ENCODE measurements around the gene ZBTB7C. TPM values are rescaled to one million over a fixed set of nuclear protein-coding genes. Genes with fewer than 3 reads are reported as not detected.

The ZBTB7C gene
- total RNA-seq, 1 donor from 2014 or later = 0.56 TPM

DNA sequence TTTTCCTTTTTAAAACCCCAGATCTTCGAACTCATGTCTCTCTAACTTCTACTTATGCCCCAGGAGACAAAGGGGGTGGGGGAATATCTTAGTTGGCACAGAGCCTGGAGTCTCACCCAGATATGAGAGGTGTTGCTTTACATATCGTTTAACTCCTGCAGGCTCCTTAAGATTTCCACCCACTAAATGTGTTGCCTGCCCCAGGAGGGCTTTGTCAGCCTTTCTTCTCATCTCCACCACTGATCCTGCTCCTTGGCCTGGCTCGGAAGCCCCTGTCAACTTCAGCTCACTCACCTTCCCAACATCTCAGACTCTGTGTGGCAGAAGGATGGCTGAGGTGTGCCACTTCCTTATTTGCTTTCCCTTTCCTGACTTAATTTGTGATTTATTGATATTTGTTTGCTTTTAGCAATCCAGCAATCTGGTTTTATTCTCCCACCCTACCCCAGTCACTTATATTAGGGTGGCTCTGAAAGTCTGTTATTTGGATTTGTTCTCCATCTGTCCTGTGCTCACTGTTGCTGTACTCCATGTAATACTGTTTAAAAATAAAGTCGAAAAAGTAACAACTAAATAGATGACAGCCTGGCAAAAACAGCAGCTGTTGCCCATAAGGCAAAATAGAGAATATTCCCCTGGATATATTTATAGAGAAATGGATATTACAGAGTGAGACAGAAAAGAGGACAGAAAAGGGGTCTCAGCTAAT, 200.6 kb downstream of the ZBTB7C start:
- Mint-ChIP-seq H3K27ac (no peak overlapping the region), H3K4me1 (no peaks in the 10 kb centered on the region), H3K27me3 (peaks cover 41% of the 10 kb centered on the region), H3K36me3 (ENCODE audit: low read depth) (no peaks in the 10 kb centered on the region), H3K9me3 (no peaks in the 10 kb centered on the region), H3K4me3 (no peak overlapping the region)
- intact Hi-C loops (cut with micrococcal nuclease) = no loop called here
- no peak for DNase-seq

DNA sequence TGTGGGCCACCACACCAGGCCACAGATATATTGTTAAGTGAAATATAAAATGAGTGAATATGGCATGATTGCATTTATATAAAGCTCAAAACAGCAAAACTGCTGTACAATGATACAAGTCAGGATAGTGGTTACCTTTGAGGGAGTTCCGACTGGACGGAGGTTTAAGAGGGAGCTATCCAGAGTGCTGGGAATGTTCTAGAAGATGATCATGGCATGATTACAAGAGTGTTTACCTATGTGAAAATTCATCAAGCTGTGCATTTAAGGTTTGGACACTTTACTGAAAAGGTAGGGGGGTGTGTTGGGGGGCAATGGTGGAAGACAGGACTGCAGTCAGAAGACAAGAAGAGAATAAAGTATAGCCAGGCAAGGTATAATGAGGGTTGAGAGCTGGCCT, 201.4 kb downstream of the ZBTB7C start:
- no peak for DNase-seq
- no peak overlapping the region for H3K4me3 Mint-ChIP-seq
- H3K9me3 Mint-ChIP-seq = no peaks in the 10 kb centered on the region
- intact Hi-C loops (cut with micrococcal nuclease) = no loop called here
- no peaks in the 10 kb centered on the region for H3K36me3 Mint-ChIP-seq (ENCODE audit: low read depth)
- H3K27me3 Mint-ChIP-seq = peaks cover 37% of the 10 kb centered on the region
- no peaks in the 10 kb centered on the region for H3K4me1 Mint-ChIP-seq
- H3K27ac Mint-ChIP-seq = no peak overlapping the region

DNA sequence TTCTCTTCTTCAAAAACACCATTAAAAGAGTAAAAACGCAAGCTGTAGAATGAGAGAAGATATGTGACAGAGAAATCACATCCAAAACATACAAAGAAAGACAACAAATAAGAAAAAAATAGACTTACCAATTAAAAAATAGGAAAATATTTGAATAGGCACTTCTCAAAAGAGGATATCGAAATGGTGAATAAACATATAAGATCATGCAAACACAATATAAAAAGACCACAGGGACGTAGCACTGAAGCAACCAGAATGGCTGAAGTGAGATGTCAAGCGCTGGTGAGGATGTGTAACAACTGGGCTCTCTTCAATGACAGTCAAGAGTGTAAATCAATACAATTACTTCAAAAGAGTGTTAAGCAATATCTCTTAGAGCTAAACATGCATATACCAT, 202.3 kb downstream of the ZBTB7C start:
- intact Hi-C loops (cut with micrococcal nuclease) = no loop called here
- Mint-ChIP-seq H3K9me3 (no peaks in the 10 kb centered on the region), H3K4me1 (no peaks in the 10 kb centered on the region), H3K27ac (no peak overlapping the region), H3K36me3 (ENCODE audit: low read depth) (no peaks in the 10 kb centered on the region), H3K27me3 (peaks cover 33% of the 10 kb centered on the region), H3K4me3 (no peak overlapping the region)
- DNase-seq = no peak

DNA sequence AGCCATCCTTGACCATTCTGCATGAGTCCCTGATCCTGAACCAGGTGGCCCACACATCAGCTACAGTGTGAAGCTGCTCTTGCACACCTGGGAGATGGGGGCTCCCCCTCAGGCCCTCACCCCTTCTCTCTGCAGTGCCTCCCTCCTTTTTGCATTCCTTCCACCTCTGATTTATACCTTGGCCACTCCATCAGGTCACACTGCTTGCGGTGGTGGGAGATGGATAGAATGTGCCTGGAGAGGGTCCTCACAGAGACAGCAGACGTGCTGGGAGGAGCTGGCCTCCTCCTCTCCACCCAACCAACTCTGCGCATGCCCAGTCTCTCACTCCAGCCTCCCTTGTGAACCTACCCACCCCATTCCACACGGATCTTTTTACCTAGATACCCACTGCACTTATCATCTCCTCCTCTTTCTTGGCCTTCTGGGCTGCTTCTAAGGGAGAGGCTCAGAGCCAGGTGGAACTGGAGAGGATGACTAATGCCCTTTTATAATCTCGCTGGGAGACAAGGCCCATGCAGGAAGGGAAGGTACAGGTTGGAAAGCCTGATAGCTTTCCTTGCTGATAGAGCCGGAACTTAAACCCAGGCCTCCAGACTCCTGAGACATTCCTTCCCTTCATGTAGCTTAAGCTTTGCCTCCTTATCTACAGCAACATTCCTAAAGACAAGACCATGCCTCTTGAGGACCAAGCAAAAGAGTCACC, 205.1 kb downstream of the ZBTB7C start:
- DNase-seq = no peak
- Mint-ChIP-seq H3K27ac (no peak overlapping the region), H3K27me3 (peaks cover 27% of the 10 kb centered on the region), H3K36me3 (ENCODE audit: low read depth) (no peaks in the 10 kb centered on the region), H3K4me1 (peaks cover 4% of the 10 kb centered on the region), H3K4me3 (no peak overlapping the region), H3K9me3 (no peaks in the 10 kb centered on the region)
- intact Hi-C loops (cut with micrococcal nuclease) = no loop called here

DNA sequence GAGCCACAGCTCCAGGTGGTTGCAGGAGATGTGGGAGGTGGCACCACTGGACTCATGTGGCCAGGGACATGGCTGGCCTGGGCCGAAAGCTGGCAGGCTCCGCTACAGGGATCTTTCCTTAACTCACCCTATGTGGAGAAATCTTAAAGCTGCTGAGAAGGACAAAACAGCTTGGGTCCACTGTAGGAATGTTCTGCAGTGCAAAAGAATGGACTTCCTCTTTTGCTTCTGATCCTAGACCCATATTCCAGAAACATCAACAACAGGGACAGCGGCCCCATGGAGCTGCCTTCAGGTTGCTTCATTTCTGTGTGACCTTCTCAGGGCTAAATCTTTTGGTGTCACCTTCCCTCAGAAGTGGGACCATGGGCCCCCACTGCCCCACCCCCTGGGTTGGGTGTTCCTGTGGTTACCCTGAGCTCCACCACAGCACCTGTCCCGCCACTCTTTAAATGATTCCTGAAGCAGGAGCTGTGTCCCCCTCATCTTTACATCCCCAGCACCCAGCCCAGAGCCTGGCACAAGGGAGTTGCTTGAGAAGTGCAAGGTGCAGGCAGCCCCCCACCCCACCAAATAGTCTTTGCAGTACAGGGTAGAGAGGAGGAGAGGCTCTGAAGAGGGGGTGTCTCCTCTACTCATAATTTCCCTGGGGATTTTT, 205.8 kb downstream of the ZBTB7C start:
- Mint-ChIP-seq H3K27me3 (peaks cover 26% of the 10 kb centered on the region), H3K4me1 (peaks cover 4% of the 10 kb centered on the region), H3K4me3 (no peak overlapping the region), H3K36me3 (ENCODE audit: low read depth) (no peaks in the 10 kb centered on the region), H3K27ac (no peak overlapping the region), H3K9me3 (no peaks in the 10 kb centered on the region)
- DNase-seq = no peak
- intact Hi-C loops (cut with micrococcal nuclease) = no loop called here

DNA sequence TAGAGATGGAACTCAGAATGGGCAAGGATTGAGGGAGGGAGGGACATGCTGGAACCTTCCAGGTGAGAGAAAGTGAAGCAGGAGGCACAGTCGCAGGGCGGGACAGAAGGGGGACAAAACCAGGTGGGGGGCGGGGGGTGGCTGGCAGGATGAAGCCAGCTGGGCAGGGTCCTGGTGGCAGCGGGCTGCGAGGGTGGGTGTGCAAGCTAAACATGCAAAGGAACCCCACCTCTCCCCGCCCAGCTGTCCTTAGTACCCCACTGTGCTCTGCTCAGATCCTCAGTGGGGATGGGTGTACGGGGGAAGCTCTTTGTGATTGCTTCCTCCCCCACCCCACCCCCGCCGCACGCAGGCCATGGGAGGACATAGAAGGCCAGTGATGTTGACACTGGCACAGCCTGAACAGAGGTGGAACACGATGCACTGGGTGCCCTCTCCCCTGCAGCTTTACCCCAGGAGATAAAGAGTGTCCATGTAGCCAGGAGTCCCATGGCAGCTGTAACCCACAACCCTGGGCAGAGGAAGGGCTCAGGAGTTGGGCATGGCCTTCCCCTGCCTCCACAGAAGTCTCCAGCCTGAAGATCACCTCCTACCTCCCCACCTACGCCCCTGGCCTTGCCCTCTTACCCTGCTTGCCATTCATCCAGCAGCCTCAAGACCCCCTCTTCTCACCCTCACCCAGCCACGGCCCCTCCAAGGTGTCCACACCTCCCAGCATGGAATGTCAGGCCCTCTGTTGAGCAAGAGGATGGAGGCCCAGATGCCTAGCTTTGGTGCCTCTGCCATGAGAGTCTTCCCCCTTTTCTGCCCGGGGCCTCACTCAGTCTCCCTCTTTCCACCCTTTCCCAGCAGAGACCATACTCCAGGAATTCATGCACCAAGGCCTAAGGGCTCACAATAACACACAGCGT, 206.6 kb downstream of the ZBTB7C start:
- peaks cover 4% of the 10 kb centered on the region for H3K4me1 Mint-ChIP-seq
- intact Hi-C loops (cut with micrococcal nuclease) = no loop called here

DNA sequence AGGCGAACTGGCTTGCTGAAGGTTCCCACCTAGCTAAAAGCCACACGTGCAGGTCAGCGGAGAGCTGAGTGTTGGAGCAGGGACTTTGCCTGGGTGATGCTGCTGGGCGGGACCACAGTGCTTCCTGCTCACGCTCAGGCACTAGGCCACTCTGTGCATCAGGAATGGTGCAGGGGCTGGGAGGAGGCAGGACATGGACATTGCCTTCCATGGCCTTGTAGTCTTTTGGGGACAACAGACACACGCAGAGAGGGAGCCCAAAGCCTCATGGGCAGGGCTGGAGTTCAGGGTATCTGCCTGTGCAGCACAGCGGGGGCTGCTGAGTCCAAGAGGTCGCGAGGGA, 207.2 kb downstream of the ZBTB7C start:
- Mint-ChIP-seq H3K27ac (no peak overlapping the region), H3K4me1 (peaks cover 4% of the 10 kb centered on the region), H3K36me3 (ENCODE audit: low read depth) (no peaks in the 10 kb centered on the region), H3K27me3 (peaks cover 27% of the 10 kb centered on the region), H3K4me3 (no peak overlapping the region), H3K9me3 (no peaks in the 10 kb centered on the region)
- intact Hi-C loops (cut with micrococcal nuclease) = no loop called here
- no peak for DNase-seq

More for the DNA sequence above, 206.6 kb downstream of the ZBTB7C start:
- Mint-ChIP-seq H3K27me3 (peaks cover 27% of the 10 kb centered on the region), H3K27ac (no peak overlapping the region), H3K4me3 (no peak overlapping the region), H3K9me3 (no peaks in the 10 kb centered on the region), H3K36me3 (ENCODE audit: low read depth) (no peaks in the 10 kb centered on the region)
- no peak for DNase-seq

DNA sequence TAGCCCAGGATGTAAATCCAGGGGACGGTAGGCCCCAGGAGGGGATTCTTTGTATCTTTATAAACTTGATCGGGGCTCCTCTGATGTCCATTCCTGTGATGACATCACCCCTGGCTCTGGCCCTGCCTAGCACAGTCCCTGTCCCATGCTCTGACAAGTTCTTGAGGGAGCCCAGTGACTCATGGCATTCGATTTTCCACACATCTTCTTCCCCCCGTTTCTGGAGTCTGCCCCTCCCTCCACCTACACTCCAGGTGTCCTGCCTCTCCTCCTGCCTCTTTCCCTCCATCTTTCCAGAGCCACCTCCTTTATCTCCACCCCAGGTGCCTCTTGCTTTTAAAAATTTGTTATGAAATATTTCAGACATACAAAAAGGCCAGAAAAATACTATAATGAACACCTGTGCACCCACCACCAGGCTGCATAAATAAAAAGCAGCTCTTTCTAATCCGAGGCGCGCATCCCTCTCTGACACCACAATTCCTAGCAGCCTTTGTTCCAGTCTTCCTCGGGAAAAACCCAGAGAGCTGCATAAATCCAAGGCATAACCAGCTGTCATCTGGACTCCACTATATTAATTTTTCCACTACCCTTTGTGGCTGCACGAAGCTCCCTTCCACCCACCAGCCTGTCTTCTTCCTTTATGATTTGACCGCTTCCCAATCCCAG, 207.7 kb downstream of the ZBTB7C start:
- Mint-ChIP-seq H3K9me3 (no peaks in the 10 kb centered on the region), H3K27ac (no peak overlapping the region), H3K4me1 (peaks cover 4% of the 10 kb centered on the region), H3K27me3 (peaks cover 29% of the 10 kb centered on the region), H3K36me3 (ENCODE audit: low read depth) (no peaks in the 10 kb centered on the region), H3K4me3 (no peak overlapping the region)
- DNase-seq = no peak
- intact Hi-C loops (cut with micrococcal nuclease) = no loop called here

DNA sequence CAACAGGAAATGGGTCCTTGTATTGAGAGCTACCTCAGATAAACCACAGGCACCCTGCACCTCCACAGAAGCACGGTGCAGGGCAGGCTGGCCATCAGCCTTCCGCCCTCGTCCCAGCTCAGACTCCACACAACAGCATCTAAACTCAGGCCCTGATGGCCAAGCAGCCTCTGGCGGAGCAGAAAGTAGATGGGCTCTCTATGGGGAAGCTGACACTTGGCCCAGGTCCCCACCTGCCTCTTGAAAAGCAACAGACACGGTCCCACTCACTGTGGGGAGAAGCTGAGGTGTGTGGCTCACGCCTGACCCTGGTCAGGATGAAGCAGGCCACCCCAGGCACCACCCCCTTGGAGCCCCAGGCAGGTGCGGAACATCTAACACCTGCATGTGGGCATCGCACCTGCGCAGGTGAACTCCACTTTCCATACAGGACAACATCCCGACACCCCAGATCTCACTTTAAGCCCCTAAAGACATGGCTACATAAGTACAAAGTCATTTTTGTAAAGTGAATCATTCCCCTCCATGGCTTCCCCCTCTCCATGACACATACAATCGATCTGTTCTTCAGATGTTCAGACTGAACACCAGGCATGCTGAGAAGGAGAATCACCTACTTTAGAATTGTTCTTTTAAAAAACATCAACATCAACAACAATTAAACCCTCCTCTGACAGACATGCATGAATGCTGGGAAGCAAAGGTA, 208.4 kb downstream of the ZBTB7C start:
- intact Hi-C loops (cut with micrococcal nuclease) = no loop called here
- Mint-ChIP-seq H3K27me3 (peaks cover 30% of the 10 kb centered on the region), H3K4me3 (no peak overlapping the region), H3K4me1 (peaks cover 4% of the 10 kb centered on the region), H3K36me3 (ENCODE audit: low read depth) (no peaks in the 10 kb centered on the region), H3K27ac (no peak overlapping the region), H3K9me3 (no peaks in the 10 kb centered on the region)
- no peak for DNase-seq

DNA sequence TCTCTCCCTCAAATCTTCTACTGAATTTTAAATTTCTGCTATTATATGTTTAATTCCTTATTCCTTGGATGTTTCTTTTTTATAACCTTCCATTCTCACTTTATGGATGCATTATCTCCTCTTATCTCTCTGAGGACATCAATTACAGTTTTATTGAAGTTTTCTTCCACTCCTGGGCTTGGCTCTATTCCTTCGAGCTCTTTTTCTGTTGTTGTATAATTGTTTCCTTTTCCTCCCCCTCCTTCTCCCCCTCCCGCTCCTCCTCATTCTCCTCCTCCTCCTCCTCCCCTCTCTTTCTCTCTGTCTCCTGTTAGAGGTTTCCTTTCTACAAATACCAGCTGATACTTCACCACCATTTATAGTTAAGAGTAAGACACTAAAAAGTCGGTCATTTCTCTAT, 209.8 kb downstream of the ZBTB7C start:
- no peaks in the 10 kb centered on the region for H3K36me3 Mint-ChIP-seq (ENCODE audit: low read depth)
- H3K4me1 Mint-ChIP-seq = peaks cover 4% of the 10 kb centered on the region
- no peak overlapping the region for H3K4me3 Mint-ChIP-seq
- H3K27ac Mint-ChIP-seq = no peak overlapping the region
- no peak for DNase-seq
- H3K27me3 Mint-ChIP-seq = peaks cover 31% of the 10 kb centered on the region
- H3K9me3 Mint-ChIP-seq = no peaks in the 10 kb centered on the region
- intact Hi-C loops (cut with micrococcal nuclease) = no loop called here

DNA sequence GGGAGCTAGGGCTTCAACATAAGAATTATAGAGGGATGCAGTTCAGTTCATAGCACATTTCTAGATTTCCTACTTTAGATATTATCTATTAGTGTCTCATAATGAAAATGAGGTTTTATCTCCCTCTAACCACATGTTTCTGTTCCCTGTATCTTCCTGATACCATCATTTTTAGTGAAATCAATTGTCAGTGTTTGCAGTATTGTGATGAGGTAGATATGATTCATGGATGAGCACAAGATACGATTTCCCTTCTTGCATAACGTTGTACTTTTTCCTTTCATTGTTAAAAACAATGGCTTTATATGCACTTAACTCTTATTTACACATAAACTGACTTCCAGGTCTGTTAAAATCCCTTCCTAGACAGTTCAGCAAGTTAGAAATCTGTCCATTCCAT, 211.4 kb downstream of the ZBTB7C start:
- Mint-ChIP-seq H3K27ac (no peak overlapping the region), H3K9me3 (no peaks in the 10 kb centered on the region), H3K36me3 (ENCODE audit: low read depth) (no peaks in the 10 kb centered on the region), H3K4me1 (peaks cover 4% of the 10 kb centered on the region), H3K27me3 (peaks cover 31% of the 10 kb centered on the region), H3K4me3 (no peak overlapping the region)
- no peak for DNase-seq
- intact Hi-C loops (cut with micrococcal nuclease) = no loop called here

DNA sequence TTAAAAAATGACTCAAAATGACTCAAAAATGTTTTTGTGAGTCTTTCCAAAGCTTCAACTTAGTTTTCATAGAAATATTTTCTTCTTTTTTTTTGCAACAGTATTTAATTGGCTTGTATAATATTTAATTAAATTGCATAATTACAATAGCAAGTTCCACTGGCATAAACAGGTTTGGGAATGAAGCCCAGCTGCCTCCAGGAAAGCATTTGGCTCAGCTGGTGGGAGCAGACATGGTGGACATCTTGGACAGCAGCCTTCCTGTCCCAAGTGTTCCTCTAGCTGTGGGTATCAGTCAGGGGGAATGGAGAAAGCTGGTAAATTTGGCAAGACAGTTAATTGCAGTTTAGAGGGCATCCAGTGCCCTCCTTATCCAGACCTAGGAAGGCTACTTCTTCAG, 213.4 kb downstream of the ZBTB7C start:
- H3K4me1 Mint-ChIP-seq = peaks cover 4% of the 10 kb centered on the region
- no peak for DNase-seq
- H3K4me3 Mint-ChIP-seq = no peak overlapping the region
- peaks cover 33% of the 10 kb centered on the region for H3K27me3 Mint-ChIP-seq
- no peaks in the 10 kb centered on the region for H3K36me3 Mint-ChIP-seq (ENCODE audit: low read depth)
- no peaks in the 10 kb centered on the region for H3K9me3 Mint-ChIP-seq
- H3K27ac Mint-ChIP-seq = no peak overlapping the region
- intact Hi-C loops (cut with micrococcal nuclease) = no loop called here

All from activated CD4-positive, alpha-beta T cell treated with anti-CD3 and anti-CD28 coated beads, Interleukin-2, amount 10 ng/mL, durations not matched to agents 24 days and 14 days (primary cell).